GM19099 (cell line): Measurements from ENCODE around the gene PYCARD.

ENCODE experiments used
- POLR2A ChIP-seq: IDR thresholded peaks from 3 replicates; pipeline ENCODE4 v1.6.1; 2011; ENCODE audit warnings: low read depth; ENCODE audit not compliant: insufficient read length; ENCODE audit errors: extremely low read depth

PYCARD gene

DNA sequence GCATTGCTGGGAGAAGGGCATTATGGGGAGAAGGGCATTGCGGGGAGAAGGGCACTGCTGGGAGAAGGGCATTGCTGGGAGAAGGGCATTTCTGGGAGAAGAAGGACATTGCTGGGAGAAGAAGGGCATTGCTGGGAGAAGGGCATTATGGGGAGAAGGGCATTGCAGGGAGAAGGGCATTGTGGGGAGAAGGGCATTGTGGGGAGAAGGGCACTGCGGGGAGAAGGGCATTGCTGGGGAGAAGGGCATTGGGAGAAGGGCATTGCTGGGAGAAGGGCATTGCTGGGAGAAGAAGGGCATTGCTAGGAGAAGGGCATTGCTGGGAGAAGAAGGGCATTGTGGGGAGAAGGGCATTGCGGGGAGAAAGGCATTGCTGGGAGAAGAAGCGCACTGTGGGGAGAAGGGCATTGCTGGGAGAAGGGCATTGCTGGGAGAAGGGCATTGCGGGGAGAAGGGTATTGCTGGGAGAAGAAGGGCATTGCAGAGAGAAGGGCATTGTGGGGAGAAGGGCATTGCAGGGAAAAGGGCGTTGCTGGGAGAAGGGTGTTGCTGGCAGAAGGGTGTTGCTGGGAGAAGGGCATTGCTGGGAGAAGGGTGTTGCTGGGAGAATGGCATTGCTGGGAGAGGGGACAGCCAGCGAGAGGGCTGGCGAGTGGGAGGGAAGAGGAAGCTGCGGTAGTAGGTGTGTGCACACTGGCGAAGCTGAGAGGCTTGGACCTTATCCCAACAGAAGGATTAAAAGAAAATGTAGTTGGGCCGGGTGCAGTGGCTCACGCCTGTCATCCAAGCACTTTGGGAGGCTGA is 19.0 kb upstream of the PYCARD start:
- no peak for TF ChIP-seq POLR2A

DNA sequence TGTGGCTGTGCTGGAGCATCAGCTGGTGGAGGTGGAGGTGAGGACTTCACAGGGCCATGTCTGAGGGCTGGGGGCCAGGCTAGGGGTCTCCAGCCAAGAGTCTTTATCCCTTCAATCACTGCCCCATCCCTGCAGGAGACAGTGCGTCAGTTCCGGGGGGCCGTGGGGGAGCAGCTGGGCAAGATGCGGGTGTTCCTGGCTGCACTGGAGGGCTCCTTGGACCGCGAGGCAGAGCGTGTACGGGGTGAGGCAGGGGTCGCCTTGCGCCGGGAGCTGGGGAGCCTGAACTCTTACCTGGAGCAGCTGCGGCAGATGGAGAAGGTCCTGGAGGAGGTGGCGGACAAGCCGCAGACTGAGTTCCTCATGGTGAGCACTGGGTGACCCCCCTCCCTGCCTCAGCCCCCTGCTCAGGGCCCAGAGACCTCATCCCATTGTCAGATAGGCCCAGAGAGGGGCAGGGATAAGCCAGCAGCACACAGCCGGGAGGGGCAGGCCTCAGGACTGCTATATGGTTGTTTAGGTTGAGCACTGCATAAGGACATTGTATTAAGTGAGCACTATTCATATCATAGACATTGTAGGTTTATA is 16.7 kb upstream of the PYCARD start:
- TF ChIP-seq POLR2A = no peak

GRCh38 chr16:31217136-31217530 is 14.6 kb upstream of the PYCARD start:
- no peak for TF ChIP-seq POLR2A

- no peak for TF ChIP-seq POLR2A
Observed at GRCh38 chr16:31216422-31217135, 14.0 kb upstream of the PYCARD start, which contains the start of gene PYDC1. Gene PYDC1 (minus strand): TSS chr16:31217135. CDS start chr16:31217028, 107 bp downstream.

DNA sequence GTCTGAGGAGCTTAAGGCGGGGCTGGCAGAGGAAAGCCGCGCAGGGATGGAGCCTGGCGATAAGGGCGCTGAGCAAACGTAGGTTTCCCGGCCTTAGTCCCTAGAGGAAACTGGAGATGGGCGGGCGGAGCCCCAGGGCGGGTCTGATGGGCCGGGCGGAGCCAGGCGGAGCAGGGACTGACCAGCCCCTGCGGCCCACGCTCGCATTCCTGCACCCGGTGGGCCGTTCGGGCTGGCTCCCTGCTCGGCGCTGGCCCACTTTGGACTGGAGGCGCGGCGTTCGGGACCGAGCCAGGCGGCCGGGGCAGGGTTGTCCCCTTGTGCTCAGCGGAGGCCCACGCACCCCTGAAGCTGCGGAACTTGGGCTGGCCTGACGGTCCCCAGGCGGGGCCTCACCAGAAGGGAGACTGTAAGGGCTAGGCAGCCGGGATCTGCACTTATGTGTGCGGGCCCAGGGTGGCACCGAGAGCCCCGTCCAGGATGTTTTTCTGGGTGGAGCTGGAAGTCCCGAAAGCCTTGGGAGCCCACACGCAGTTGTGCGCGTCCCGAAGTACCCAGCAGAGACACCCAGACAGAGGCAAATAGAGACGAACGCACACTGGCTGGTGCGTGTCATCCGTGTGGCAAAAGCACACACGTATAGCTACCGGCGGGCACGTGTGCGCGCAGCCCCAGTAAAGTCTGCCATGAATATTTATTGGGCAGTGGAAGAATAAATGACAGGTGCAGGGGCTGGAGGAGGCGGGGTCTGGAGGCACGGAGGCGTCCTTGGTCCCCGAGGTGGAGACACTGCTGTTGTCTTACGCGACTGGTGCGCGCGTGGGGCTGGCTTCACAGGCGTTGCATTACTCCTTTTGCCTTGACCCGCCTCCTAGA is 13.0 kb upstream of the PYCARD start:
- no peak for TF ChIP-seq POLR2A

DNA sequence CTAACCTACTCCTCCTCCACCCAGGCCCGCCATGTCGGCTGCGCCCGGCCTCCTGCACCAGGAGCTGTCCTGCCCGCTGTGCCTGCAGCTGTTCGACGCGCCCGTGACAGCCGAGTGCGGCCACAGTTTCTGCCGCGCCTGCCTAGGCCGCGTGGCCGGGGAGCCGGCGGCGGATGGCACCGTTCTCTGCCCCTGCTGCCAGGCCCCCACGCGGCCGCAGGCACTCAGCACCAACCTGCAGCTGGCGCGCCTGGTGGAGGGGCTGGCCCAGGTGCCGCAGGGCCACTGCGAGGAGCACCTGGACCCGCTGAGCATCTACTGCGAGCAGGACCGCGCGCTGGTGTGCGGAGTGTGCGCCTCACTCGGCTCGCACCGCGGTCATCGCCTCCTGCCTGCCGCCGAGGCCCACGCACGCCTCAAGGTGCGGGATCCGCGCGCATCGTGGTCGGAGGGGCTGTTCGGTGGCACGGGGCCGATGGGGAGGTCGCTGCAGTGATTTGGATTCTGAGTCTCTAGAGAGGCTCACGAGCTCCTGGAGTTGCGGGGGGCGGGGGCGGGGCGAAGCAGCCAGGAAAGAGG is 12.2 kb upstream of the PYCARD start:
- TF ChIP-seq POLR2A = no peak

DNA sequence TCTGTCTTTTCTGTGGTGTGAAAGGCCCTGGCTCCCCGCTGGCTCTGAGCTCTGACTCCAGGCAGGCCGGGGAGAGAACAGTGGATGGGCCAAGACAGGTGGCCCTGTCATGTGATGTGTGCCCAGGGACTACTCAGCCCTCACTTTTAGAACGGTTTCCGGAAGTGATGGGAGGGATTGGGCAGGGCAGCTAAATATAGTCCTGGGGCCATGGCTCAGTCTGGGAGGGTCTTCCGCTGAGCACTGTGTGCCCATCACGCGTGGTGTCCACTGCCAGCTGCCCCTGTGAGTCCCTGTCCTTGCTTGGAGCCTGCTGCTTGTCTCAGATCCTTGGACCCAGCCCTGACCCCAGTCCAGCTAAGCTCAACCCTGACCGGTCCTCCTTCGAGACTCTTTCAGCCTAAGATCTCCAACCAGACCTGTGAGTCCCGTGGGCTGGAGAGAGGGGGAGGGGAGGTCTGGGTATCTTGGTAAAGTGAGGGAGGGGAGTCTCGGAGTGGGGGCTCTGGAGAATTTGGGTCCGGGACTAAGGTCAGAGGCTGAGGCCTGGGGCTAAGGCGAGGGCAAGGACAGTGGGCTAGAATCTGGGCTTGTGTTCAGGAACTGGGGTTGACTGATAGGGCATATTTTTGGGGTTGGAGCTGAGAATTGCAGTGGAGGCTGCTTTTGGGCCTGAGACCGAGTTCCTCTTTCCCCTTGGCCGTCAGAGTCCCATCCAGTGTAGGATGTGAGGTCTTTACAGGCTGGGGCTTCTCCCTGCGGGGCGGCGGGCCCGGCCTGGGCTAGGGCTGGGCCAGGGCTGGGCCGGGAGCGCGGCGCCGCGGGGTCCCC is 11.5 kb upstream of the PYCARD start, which contains the start of gene TRIM72:
Gene TRIM72, plus strand, starts transcription at position 243 of the 831 bp plus-strand sequence. CDS start 620 bp downstream, outside the sequence.
- TF ChIP-seq POLR2A = no peak

GRCh38 chr16:31213342-31213741 is 10.8 kb upstream of the PYCARD start:
- TF ChIP-seq POLR2A = no peak

DNA sequence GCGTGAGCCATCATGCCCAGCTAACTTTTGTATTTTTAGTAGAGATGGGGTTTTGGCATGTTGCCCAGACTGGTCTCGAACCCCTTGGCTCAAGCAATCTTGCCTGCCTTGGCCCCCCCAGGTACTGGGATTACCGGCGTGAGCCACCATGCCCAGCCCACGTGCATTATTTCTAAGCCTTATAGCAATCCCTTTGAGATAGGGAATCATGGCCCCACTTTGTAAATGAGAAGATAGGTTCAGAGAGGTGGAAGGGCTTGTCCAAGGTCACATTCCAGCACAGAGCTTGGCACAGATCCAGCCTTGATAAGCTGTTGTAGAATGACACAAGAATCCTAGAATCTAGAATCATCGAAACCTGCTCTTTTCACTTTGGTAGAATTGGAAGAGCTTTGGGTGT is 4.2 kb upstream of the PYCARD start:
- TF ChIP-seq POLR2A = no peak

DNA sequence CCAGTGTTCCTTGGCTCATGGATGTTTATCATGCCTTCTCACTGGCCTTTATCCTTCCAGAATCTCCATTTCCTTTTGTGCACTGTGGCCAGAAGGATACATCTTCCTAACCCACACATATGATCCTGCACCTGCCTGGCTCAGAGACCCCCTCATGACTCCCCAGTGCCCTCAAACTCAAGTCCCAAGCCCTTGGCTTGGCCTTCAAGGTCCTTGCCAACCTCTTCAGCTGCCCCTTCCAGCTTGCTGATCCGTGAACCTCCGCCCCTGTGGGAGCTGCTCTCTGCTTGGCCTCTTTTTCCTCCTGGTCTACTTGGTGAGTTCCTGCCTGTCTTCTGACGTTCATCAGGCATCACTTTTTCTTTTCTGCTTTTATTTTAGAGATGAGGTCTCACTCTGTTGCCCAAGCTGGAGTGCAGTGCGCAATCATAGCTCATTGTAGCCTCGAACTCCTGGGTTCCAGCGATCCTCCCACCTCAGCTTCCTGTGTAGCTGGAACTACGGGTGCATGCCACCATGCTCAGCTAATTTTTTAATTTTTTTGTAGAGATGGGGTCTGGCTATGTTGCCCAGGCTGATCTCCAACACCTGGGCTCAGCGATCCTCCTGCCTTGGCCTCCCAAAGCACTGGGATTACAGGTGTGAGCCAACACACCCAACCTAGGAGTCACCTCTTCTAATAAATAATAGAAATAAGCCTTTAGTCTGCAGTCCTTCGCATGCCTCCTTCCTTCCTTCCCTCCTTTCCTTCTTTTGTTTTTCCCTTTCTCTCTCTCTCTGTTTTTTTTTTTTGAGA is 2.5 kb upstream of the PYCARD start:
- TF ChIP-seq POLR2A = no peak

DNA sequence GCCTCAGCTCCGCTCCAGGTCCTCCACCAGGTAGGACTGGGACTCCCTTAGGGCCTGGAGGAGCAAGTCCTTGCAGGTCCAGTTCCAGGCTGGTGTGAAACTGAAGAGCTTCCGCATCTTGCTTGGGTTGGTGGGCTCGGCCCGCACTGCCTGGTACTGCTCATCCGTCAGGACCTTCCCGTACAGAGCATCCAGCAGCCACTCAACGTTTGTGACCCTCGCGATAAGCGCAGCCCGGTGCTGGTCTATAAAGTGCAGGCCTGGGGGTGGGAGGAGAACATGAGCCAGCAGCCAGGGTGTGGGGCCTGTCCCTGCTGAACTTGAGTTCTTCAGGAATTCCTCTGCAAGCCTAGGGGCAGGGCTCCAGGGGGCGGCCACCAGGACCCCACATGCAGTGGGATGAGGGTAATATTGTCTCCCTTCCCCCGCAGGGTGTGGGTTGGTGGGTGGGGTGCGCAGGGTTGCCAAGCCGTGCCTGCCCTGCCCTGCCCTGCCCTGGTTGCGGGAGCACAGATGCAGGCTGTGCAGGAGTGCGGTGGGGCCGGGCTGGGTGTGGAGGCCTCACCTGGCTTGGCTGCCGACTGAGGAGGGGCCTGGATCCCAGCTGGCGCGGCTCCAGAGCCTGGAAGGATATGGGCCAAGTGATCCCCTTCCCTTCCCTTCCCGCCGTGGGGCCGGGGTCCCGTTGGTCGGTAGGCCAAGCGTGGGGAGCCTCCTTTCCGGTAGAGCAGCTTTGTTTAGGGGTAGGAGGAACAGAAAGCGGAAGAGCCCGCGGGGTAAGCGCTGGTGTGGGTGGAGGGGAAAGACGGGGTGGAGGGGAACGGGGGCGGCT is 762 bp downstream of the PYCARD start:
- TF ChIP-seq POLR2A = no peak
